Effector memory CD8-positive, alpha-beta T cell (primary cell): ENCODE data around the gene PIGL.

Experiments
- ATAC-seq: fragments of 150-1000 bp; cut with Tn5 transposase; replicated peaks from 2 replicates; pipeline ENCODE4 v1.10.0; 2021; ENCODE audit warnings: mild to moderate bottlenecking, moderate library complexity
- DNase-seq, 3 experiments: peaks; one replicate each; pipeline ENCODE4 v3.0.0; 2021
- H3K27ac Mint-ChIP-seq, 2 donors: one replicate each; pipeline ENCODE4 v1.8.0; 2022; ENCODE audit warnings: mild to moderate bottlenecking in 2 of 2, mixed read lengths in 2 of 2, moderate library complexity in 2 of 2
- H3K27me3 Mint-ChIP-seq, 2 donors: one replicate each; pipeline ENCODE4 v1.8.0; 2022; ENCODE audit warnings: mixed read lengths in 2 of 2
- H3K36me3 Mint-ChIP-seq: one replicate; pipeline ENCODE4 v1.8.0; 2022; ENCODE audit warnings: mild to moderate bottlenecking, moderate library complexity, mixed read lengths; ENCODE audit not compliant: insufficient read depth
- H3K4me1 Mint-ChIP-seq, 2 donors: one replicate each; pipeline ENCODE4 v1.8.0; 2022; ENCODE audit warnings: low read depth in 2 of 2, mixed read lengths in 2 of 2
- H3K4me3 Mint-ChIP-seq, 2 donors: one replicate each; pipeline ENCODE4 v1.8.0; 2022; ENCODE audit warnings: mild to moderate bottlenecking in 2 of 2, mixed read lengths in 2 of 2, moderate library complexity in 2 of 2
- H3K9me3 Mint-ChIP-seq, 2 donors: one replicate each; pipeline ENCODE4 v1.8.0; 2022; ENCODE audit warnings: mixed read lengths in 2 of 2

Gene PIGL

DNA sequence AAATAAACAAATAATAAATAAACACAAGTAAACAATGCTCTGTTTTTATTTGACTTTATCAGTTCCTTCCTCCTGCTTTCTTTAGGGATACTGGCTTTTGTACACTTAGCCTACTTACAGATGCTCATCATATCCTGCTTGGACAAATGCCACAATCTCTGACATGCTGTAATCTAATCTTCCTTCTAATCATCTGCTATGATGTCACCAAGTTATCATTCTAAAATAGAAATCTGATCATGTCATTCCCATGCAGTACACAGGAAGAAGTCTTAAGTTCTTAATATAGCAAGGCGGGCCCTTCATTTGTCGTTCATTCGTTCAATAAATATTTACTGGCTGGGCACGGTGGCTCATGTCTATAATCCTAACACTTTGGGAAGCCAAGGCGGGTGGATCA, 154.7 kb downstream of the PIGL start:
- no peaks in the 10 kb centered on the region for H3K36me3 Mint-ChIP-seq
- H3K27me3 Mint-ChIP-seq, result no peaks in the 10 kb centered on the region
- no peaks in the 10 kb centered on the region for H3K9me3 Mint-ChIP-seq
- ATAC-seq, result no peak
- H3K4me1 Mint-ChIP-seq, result peaks cover 0 to 3% of the 10 kb centered on the region in 2 donors
- no peak overlapping the region for H3K27ac Mint-ChIP-seq
- no peak for DNase-seq
- no peak overlapping the region for H3K4me3 Mint-ChIP-seq

DNA sequence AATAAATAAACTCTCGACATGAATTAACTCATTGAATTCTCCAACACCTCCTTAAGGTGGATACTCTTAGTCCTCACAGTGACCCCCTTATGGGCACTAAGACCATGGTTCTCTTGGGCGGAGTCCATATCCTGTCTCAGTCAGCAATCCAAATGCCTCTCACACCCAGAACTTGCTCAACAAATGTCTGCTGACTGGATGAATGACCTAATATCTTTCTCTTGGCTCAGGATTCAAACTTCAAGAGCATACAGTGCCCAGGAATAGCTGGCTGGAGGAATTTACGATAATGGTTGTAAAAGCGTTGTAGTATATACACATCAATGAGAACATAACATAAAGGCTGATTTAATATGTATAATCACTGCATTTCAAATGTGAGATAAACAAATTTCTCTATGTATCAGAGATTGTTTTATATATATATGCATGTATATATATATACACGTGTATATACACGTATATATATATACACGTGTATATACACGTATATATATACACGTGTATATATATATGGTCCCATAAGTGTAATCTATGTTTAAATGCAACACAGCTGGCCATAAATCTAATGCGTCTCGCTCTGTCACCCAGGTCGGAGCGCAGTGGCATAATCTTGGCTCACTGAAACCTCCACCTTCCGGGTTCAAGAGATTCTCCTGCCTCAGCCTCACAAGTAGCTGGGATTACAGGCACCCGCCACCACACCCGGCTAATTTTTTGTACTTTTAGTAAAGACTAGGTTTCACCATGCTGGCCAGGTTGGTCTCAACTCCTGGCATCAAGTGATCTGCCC, 157.3 kb downstream of the PIGL start:
- H3K36me3 Mint-ChIP-seq, result no peaks in the 10 kb centered on the region
- ATAC-seq (no peak), DNase-seq (no peak)
- no peaks in the 10 kb centered on the region for H3K9me3 Mint-ChIP-seq
- H3K4me3 Mint-ChIP-seq, result no peak overlapping the region
- no peaks in the 10 kb centered on the region for H3K27me3 Mint-ChIP-seq
- H3K27ac Mint-ChIP-seq, result no peak overlapping the region
- H3K4me1 Mint-ChIP-seq, result peaks cover 0 to 3% of the 10 kb centered on the region in 2 donors
